Sigmoid colon (tissue), 4 donors: Measurements from ENCODE around the gene TMEM200C.

ENCODE experiments used
- EP300 ChIP-seq, 4 donors: sonication (generic); formaldehyde crosslinking; IDR thresholded peaks; one replicate each; pipeline ENCODE4 v1.6.1; 2017; ENCODE audit warnings: antibody characterized with exemption in 4 of 4
- POLR2A ChIP-seq, 2 donors: fragments of 450-650 bp; IDR thresholded peaks; one replicate each; pipeline ENCODE4 v1.6.1; 2016; ENCODE audit warnings: antibody characterized with exemption in 2 of 2, mild to moderate bottlenecking in 2 of 2, moderate library complexity in 2 of 2
- POLR2AphosphoS5 ChIP-seq, 4 donors: sonication (generic); formaldehyde crosslinking; IDR thresholded peaks; one replicate each; pipeline ENCODE4 v1.6.1; 2017; ENCODE audit warnings: antibody characterized with exemption in 4 of 4
- TF ChIP-seq, protein P1 (sequence below), 4 experiments: fragments of 450-650 bp in 3 of 4; fragments of 200-600 bp in 1 of 4; IDR thresholded peaks; one replicate each; pipeline ENCODE4 v1.5.1; 2016 to 2019; ENCODE audit warnings: antibody characterized with exemption in 4 of 4, mild to moderate bottlenecking in 3 of 4, moderate library complexity in 2 of 4

- TF ChIP-seq, protein P1, sequence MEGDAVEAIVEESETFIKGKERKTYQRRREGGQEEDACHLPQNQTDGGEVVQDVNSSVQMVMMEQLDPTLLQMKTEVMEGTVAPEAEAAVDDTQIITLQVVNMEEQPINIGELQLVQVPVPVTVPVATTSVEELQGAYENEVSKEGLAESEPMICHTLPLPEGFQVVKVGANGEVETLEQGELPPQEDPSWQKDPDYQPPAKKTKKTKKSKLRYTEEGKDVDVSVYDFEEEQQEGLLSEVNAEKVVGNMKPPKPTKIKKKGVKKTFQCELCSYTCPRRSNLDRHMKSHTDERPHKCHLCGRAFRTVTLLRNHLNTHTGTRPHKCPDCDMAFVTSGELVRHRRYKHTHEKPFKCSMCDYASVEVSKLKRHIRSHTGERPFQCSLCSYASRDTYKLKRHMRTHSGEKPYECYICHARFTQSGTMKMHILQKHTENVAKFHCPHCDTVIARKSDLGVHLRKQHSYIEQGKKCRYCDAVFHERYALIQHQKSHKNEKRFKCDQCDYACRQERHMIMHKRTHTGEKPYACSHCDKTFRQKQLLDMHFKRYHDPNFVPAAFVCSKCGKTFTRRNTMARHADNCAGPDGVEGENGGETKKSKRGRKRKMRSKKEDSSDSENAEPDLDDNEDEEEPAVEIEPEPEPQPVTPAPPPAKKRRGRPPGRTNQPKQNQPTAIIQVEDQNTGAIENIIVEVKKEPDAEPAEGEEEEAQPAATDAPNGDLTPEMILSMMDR (IDR thresholded peaks at IDR 0.05), result no peak
- TF ChIP-seq POLR2A (IDR thresholded peaks at IDR 0.05), result no peak
- TF ChIP-seq POLR2AphosphoS5 (IDR thresholded peaks at IDR 0.05), result peak in 1 of 4 donors; percentile 35
- TF ChIP-seq EP300 (IDR thresholded peaks at IDR 0.05), result no peak
These were observed 2.4 kb downstream of the TMEM200C start for GRCh38 chr18:5892823-5893431.
